ENCODE data around the gene ZNF684.
A peak's percentile ranks its signal among the peaks of the same experiment; 100 is the strongest.

Gene ZNF684

GRCh38 chr1:40575336-40575735 lies 43.9 kb downstream of the ZNF684 start:
- no peak for DNase-seq

- DNase-seq, result no peak
Measured at GRCh38 chr1:40582116-40582515, 50.7 kb downstream of the ZNF684 start.

- no peak for DNase-seq
Measured at GRCh38 chr1:40583980-40584379, 52.5 kb downstream of the ZNF684 start.

- DNase-seq, result no peak
Measured at GRCh38 chr1:40588586-40588985, 57.1 kb downstream of the ZNF684 start.

GRCh38 chr1:40592107-40592803 lies 60.8 kb downstream of the ZNF684 start:
- peak; percentile 68 for DNase-seq

GRCh38 chr1:40593449-40594186 lies 62.2 kb downstream of the ZNF684 start:
- peak; percentile 27 for DNase-seq

GRCh38 chr1:40594187-40594531 lies 62.7 kb downstream of the ZNF684 start:
- peak; percentile 26 for DNase-seq

- DNase-seq, result no peak
Measured at GRCh38 chr1:40595623-40596022, 64.2 kb downstream of the ZNF684 start.
